Measurements from ENCODE around the gene RLBP1.

Gene RLBP1

GRCh38 chr15:89177633-89178306, 43.6 kb downstream of the RLBP1 start:
- peak; percentile 56 to 58 for DNase-seq

- DNase-seq = no peak
These were observed 44.3 kb downstream of the RLBP1 start for GRCh38 chr15:89177116-89177515.

- no peak for DNase-seq
These were observed 45.7 kb downstream of the RLBP1 start for GRCh38 chr15:89175617-89176191.

- DNase-seq = no peak
These were observed 46.9 kb downstream of the RLBP1 start for GRCh38 chr15:89174476-89174875.

GRCh38 chr15:89172921-89173320, 48.5 kb downstream of the RLBP1 start:
- DNase-seq = no peak

- peak in 1 of 2 donors; percentile 22 for DNase-seq
These were observed 50.0 kb downstream of the RLBP1 start for GRCh38 chr15:89171136-89172072.

GRCh38 chr15:89170364-89170763, 51.0 kb downstream of the RLBP1 start:
- no peak for DNase-seq

GRCh38 chr15:89168316-89168833, 53.0 kb downstream of the RLBP1 start:
- DNase-seq = no peak

- DNase-seq = peak; percentile 40 to 61
These were observed 53.9 kb downstream of the RLBP1 start for GRCh38 chr15:89167267-89168176.

GRCh38 chr15:89165677-89166076, 55.7 kb downstream of the RLBP1 start:
- no peak for DNase-seq

GRCh38 chr15:89164712-89165211, 56.6 kb downstream of the RLBP1 start:
- DNase-seq = no peak

- no peak for DNase-seq
These were observed 57.9 kb downstream of the RLBP1 start for GRCh38 chr15:89163271-89164055.

- no peak for DNase-seq
These were observed 59.7 kb downstream of the RLBP1 start for GRCh38 chr15:89161666-89162065.

Measured in activated CD4-positive, alpha-beta T cell treated with anti-CD3 and anti-CD28 coated beads for 4 hours (primary cell).